Ascending aorta (tissue), 2 donors: ENCODE measurements around the gene CCR8. TPM values are rescaled to one million over a fixed set of nuclear protein-coding genes. Genes with fewer than 3 reads are reported as not detected.

Experiments
- DNase-seq, 2 donors: peaks; one replicate each; pipeline ENCODE4 v3.0.0-alpha.2; 2019; ENCODE audit warnings: low spot score in 2 of 2
- H3K27ac ChIP-seq, 2 donors: fragments of 200-600 bp; sonication (generic); one replicate each; pipeline ENCODE4 v1.5.1; 2016 to 2017; ENCODE audit warnings: mild to moderate bottlenecking in 1 of 2
- H3K27me3 ChIP-seq: fragments of 200-600 bp; sonication (generic); one replicate; pipeline ENCODE4 v1.5.1; 2017
- H3K36me3 ChIP-seq, 2 donors: fragments of 200-600 bp; sonication (generic); one replicate each; pipeline ENCODE4 v1.5.1; 2016
- H3K4me1 ChIP-seq, 2 donors: fragments of 200-600 bp; sonication (generic); one replicate each; pipeline ENCODE4 v1.5.1; 2016 to 2017; ENCODE audit warnings: mild to moderate bottlenecking in 1 of 2
- H3K4me3 ChIP-seq, 2 donors: fragments of 200-600 bp; sonication (generic); one replicate each; pipeline ENCODE4 v1.5.1; 2016 to 2017; ENCODE audit warnings: mild to moderate bottlenecking in 1 of 2
- H3K9me3 ChIP-seq, 2 donors: fragments of 200-600 bp; sonication (generic); one replicate each; pipeline ENCODE4 v1.5.1; 2016
- CTCF ChIP-seq, 3 experiments: fragments of 200-600 bp in 2 of 3; fragments of 450-650 bp in 1 of 3; sonication (generic) in 2 of 3; IDR thresholded peaks; one replicate each; pipeline ENCODE4 v1.5.1; 2016 to 2019; ENCODE audit warnings: antibody characterized with exemption in 3 of 3, mild to moderate bottlenecking in 1 of 3, moderate library complexity in 1 of 3
- intact Hi-C: fragments of 100-400 bp; cut with DNase I; formaldehyde crosslinking; loops from one replicate; pipeline ENCODE4 v1.15.1; 2023
- total RNA-seq: library from RNA; depleted of rRNA; stranded (reverse); fragments of >200 nt; gene quantifications from one replicate; pipeline ENCODE4 v1.1.0, GENCODE V29; 2016

The CCR8 gene
- total RNA-seq, 1 donor from 2014 or later, result not detected

- intact Hi-C loops, result no loop called here
These were observed 3.0 kb downstream of the CCR8 start for GRCh38 chr3:39332525-39332924.

GRCh38 chr3:39333607-39334006 is 4.1 kb downstream of the CCR8 start:
- no peaks in the 10 kb centered on the region for H3K36me3 ChIP-seq
- intact Hi-C loops, result no loop called here

More at GRCh38 chr3:39332525-39332924, 3.0 kb downstream of the CCR8 start:
- Histone ChIP-seq H3K9me3 (no peaks in the 10 kb centered on the region), H3K4me3 (no peak overlapping the region), H3K4me1 (no peaks in the 10 kb centered on the region), H3K27ac (no peak overlapping the region), H3K27me3 (no peaks in the 10 kb centered on the region), H3K36me3 (no peaks in the 10 kb centered on the region)
- TF ChIP-seq CTCF (IDR thresholded peaks at IDR 0.05), result no peak
- no peak for DNase-seq

GRCh38 chr3:39334205-39334604 is 4.7 kb downstream of the CCR8 start:
- no peak for TF ChIP-seq CTCF (IDR thresholded peaks at IDR 0.05)
- no peak overlapping the region for H3K4me3 ChIP-seq
- H3K4me1 ChIP-seq, result no peaks in the 10 kb centered on the region
- H3K36me3 ChIP-seq, result no peaks in the 10 kb centered on the region
- no peak for DNase-seq
- no peaks in the 10 kb centered on the region for H3K27me3 ChIP-seq
- intact Hi-C loops, result no loop called here
- no peaks in the 10 kb centered on the region for H3K9me3 ChIP-seq
- no peak overlapping the region for H3K27ac ChIP-seq

More at GRCh38 chr3:39333607-39334006, 4.1 kb downstream of the CCR8 start:
- H3K4me1 ChIP-seq, result no peaks in the 10 kb centered on the region
- H3K27me3 ChIP-seq, result no peaks in the 10 kb centered on the region
- no peaks in the 10 kb centered on the region for H3K9me3 ChIP-seq
- no peak overlapping the region for H3K4me3 ChIP-seq
- DNase-seq, result no peak
- no peak overlapping the region for H3K27ac ChIP-seq
- no peak for TF ChIP-seq CTCF (IDR thresholded peaks at IDR 0.05)

GRCh38 chr3:39338201-39338600 is 8.7 kb downstream of the CCR8 start:
- H3K27me3 ChIP-seq, result no peaks in the 10 kb centered on the region
- no peak overlapping the region for H3K4me3 ChIP-seq
- no peaks in the 10 kb centered on the region for H3K36me3 ChIP-seq
- H3K9me3 ChIP-seq, result no peaks in the 10 kb centered on the region
- TF ChIP-seq CTCF (IDR thresholded peaks at IDR 0.05), result no peak
- intact Hi-C loops, result no loop called here
- no peak for DNase-seq
- no peaks in the 10 kb centered on the region for H3K4me1 ChIP-seq
- H3K27ac ChIP-seq, result no peak overlapping the region

GRCh38 chr3:39339086-39339485 is 9.6 kb downstream of the CCR8 start:
- Histone ChIP-seq H3K36me3 (no peaks in the 10 kb centered on the region), H3K27me3 (no peaks in the 10 kb centered on the region), H3K27ac (no peak overlapping the region), H3K4me1 (no peaks in the 10 kb centered on the region), H3K9me3 (no peaks in the 10 kb centered on the region), H3K4me3 (no peak overlapping the region)
- TF ChIP-seq CTCF (IDR thresholded peaks at IDR 0.05), result no peak
- intact Hi-C loops, result no loop called here
- no peak for DNase-seq

- Histone ChIP-seq H3K36me3 (no peaks in the 10 kb centered on the region), H3K27ac (no peak overlapping the region), H3K4me1 (no peaks in the 10 kb centered on the region), H3K9me3 (no peaks in the 10 kb centered on the region), H3K27me3 (no peaks in the 10 kb centered on the region), H3K4me3 (no peak overlapping the region)
- DNase-seq, result no peak
- TF ChIP-seq CTCF (IDR thresholded peaks at IDR 0.05), result no peak
- intact Hi-C loops, result no loop called here
These were observed 13.7 kb downstream of the CCR8 start for GRCh38 chr3:39343076-39343717.
